NCI-H2171 treated with DMSO at 0.1 percent for 48 hours (cell line): ENCODE data around the gene LRCH3.
A peak's percentile ranks its signal among the peaks of the same experiment; 100 is the strongest.
"Not testable (repeated sequence)": the region's sequence is repeated elsewhere in the genome, so short reads cannot be mapped to it uniquely, and the experiment has no call there.

Experiments
- DNase-seq: peaks from one replicate; lab custom pipeline; 2025; lab: John Stamatoyannopoulos, UW

The LRCH3 gene

GRCh38 chr3:197882586-197882985 is 91.5 kb downstream of the LRCH3 start:
- DNase-seq: no peak

GRCh38 chr3:197883541-197883940 is 92.5 kb downstream of the LRCH3 start:
- no peak for DNase-seq

- not testable (repeated sequence) for DNase-seq
Measured at GRCh38 chr3:197884330-197884729, 93.3 kb downstream of the LRCH3 start.

GRCh38 chr3:197886052-197886451 is 95.0 kb downstream of the LRCH3 start:
- not testable (repeated sequence) for DNase-seq

- DNase-seq: not testable (repeated sequence)
Measured at GRCh38 chr3:197887430-197888053, 96.5 kb downstream of the LRCH3 start.

- no peak for DNase-seq
Measured at GRCh38 chr3:197888511-197888910, 97.5 kb downstream of the LRCH3 start.

- DNase-seq: no peak
Measured at GRCh38 chr3:197889204-197889930, 98.3 kb downstream of the LRCH3 start.

GRCh38 chr3:197890693-197891092 is 99.6 kb downstream of the LRCH3 start:
- no peak for DNase-seq

GRCh38 chr3:197892162-197892561 is 101.1 kb downstream of the LRCH3 start:
- no peak for DNase-seq

- DNase-seq: no peak
Measured at GRCh38 chr3:197896421-197896820, 105.4 kb downstream of the LRCH3 start.

- no peak for DNase-seq
Measured at GRCh38 chr3:197899833-197900478, 108.9 kb downstream of the LRCH3 start.

GRCh38 chr3:197901626-197902025 is 110.6 kb downstream of the LRCH3 start:
- DNase-seq: no peak

GRCh38 chr3:197906023-197906849 is 115.2 kb downstream of the LRCH3 start:
- DNase-seq: peak; percentile 63

- DNase-seq: no peak
Measured at GRCh38 chr3:197906850-197907187, 115.8 kb downstream of the LRCH3 start.

- no peak for DNase-seq
Measured at GRCh38 chr3:197907196-197907595, 116.1 kb downstream of the LRCH3 start.

- DNase-seq: not testable (repeated sequence)
Measured at GRCh38 chr3:197908550-197908949, 117.5 kb downstream of the LRCH3 start.

GRCh38 chr3:197908957-197909701 is 118.1 kb downstream of the LRCH3 start:
- DNase-seq: no peak

- DNase-seq: no peak
Measured at GRCh38 chr3:197912741-197913476, 121.9 kb downstream of the LRCH3 start.

GRCh38 chr3:197913641-197914380 is 122.8 kb downstream of the LRCH3 start:
- DNase-seq: no peak
